B cell (primary cell): ENCODE data around the gene HOXA5. TPM values are rescaled to one million over a fixed set of nuclear protein-coding genes. Genes with fewer than 3 reads are reported as not detected.
A peak's percentile ranks its signal among the peaks of the same experiment; 100 is the strongest.

ENCODE experiments used
- ATAC-seq: fragments of 200-7000 bp; cut with Tn5 transposase; one replicate; pipeline ENCODE4 v1.10.0; 2021; ENCODE audit warnings: low read depth, mild to moderate bottlenecking, moderate number of reproducible peaks, moderate library complexity
- CTCF ChIA-PET: fragments of 350-600 bp; sonication (Branson Sonifier 250); formaldehyde crosslinking; loops from one replicate; lab custom pipeline; 2021; ENCODE audit warnings: antibody characterized with exemption, inconsistent platforms; lab: Charles Lee
- POLR2A ChIA-PET: fragments of 350-600 bp; sonication (Branson Sonifier 250); formaldehyde crosslinking; loops from one replicate; lab custom pipeline; 2021; ENCODE audit warnings: antibody characterized with exemption; lab: Charles Lee
- DNase-seq: peaks from one replicate; pipeline ENCODE4 v3.0.0; 2013
- H2AFZ ChIP-seq: 2 replicates; pipeline ENCODE4 v1.6.1; 2012; ENCODE audit warnings: mild to moderate bottlenecking, low read depth, low read length; ENCODE audit not compliant: insufficient read depth, poor library complexity, severe bottlenecking
- H3K27ac ChIP-seq, 2 donors: 1 replicate in 1 of 2; 2 replicates in 1 of 2; pipeline ENCODE4 v1.5.1; 2012 to 2013; ENCODE audit warnings: low read length in 2 of 2, mild to moderate bottlenecking in 2 of 2, moderate library complexity in 1 of 2
- H3K27me3 ChIP-seq, 4 experiments: fragments of 200-600 bp in 1 of 4; sonication (generic) in 1 of 4; replicated peaks in 1 of 4; 1 replicate in 2 of 4; 2 replicates in 2 of 4; pipeline versions ENCODE4 v1.6.1 to v1.7.0; 2013 to 2016; ENCODE audit warnings: low read length in 3 of 4, mild to moderate bottlenecking in 2 of 4, mixed read lengths in 1 of 4, moderate library complexity in 1 of 4; ENCODE audit not compliant: insufficient read depth in 4 of 4, control insufficient read depth in 3 of 4; ENCODE audit errors: control extremely low read depth in 1 of 4
- H3K36me3 ChIP-seq, 2 experiments: replicated peaks in 1 of 2; 1 replicate in 1 of 2; 2 replicates in 1 of 2; pipeline versions ENCODE4 v1.6.1 to v1.7.1; 2013; ENCODE audit warnings: low read length in 1 of 2; ENCODE audit not compliant: insufficient read depth in 2 of 2, control insufficient read depth in 1 of 2; ENCODE audit errors: control extremely low read depth in 1 of 2, extremely low read depth in 1 of 2
- H3K4me1 ChIP-seq, 2 donors: fragments of 200-600 bp in 1 of 2; sonication (generic) in 1 of 2; 1 replicate in 1 of 2; 2 replicates in 1 of 2; pipeline versions ENCODE4 v1.5.1 to v1.6.1; 2013 to 2017; ENCODE audit warnings: low read length in 2 of 2; ENCODE audit not compliant: control insufficient read depth in 2 of 2, insufficient read depth in 2 of 2
- H3K4me2 ChIP-seq: replicated peaks from 2 replicates; pipeline ENCODE3; 2012; ENCODE audit warnings: mild to moderate bottlenecking, low read depth, low read length; ENCODE audit not compliant: poor library complexity, severe bottlenecking
- H3K4me3 ChIP-seq, 5 experiments: fragments of 200-600 bp in 1 of 5; sonication (generic) in 1 of 5; 1 replicate in 3 of 5; 2 replicates in 2 of 5; pipeline versions ENCODE4 v1.5.1 to v1.7.0; 2011 to 2016; ENCODE audit warnings: low read length in 4 of 5, mild to moderate bottlenecking in 4 of 5, low read depth in 2 of 5, control low read depth in 1 of 5, moderate library complexity in 1 of 5; ENCODE audit not compliant: insufficient read depth in 1 of 5; ENCODE audit errors: control extremely low read depth in 1 of 5, extremely low read depth in 1 of 5
- H3K79me2 ChIP-seq: fragments of 200-600 bp; sonication (generic); one replicate; pipeline ENCODE4 v1.6.0; 2016; ENCODE audit warnings: low read length; ENCODE audit not compliant: control insufficient read depth, insufficient read depth
- H3K9ac ChIP-seq: fragments of 200-600 bp; sonication (generic); 2 replicates; pipeline ENCODE4 v1.6.1; 2017; ENCODE audit warnings: mild to moderate bottlenecking, low read length, moderate library complexity
- H3K9me3 ChIP-seq, 3 donors: one replicate each; pipeline versions ENCODE4 v1.6.1 to v1.7.1; 2013; ENCODE audit warnings: low read length in 2 of 3; ENCODE audit not compliant: control insufficient read depth in 2 of 3, insufficient read depth in 1 of 3; ENCODE audit errors: control extremely low read depth in 1 of 3
- H4K20me1 ChIP-seq: 2 replicates; pipeline ENCODE4 v1.6.0; 2012; ENCODE audit warnings: mild to moderate bottlenecking, low read length; ENCODE audit not compliant: insufficient read depth, control insufficient read depth, poor library complexity, severe bottlenecking
- H3K27ac Mint-ChIP-seq: one replicate; pipeline ENCODE4 v1.8.0; 2021; ENCODE audit warnings: mixed read lengths
- H3K27me3 Mint-ChIP-seq: one replicate; pipeline ENCODE4 v1.8.0; 2021; ENCODE audit warnings: mixed read lengths
- H3K4me1 Mint-ChIP-seq: one replicate; pipeline ENCODE4 v1.8.0; 2021; ENCODE audit warnings: mixed read lengths
- H3K4me3 Mint-ChIP-seq: one replicate; pipeline ENCODE4 v1.8.0; 2021; ENCODE audit warnings: mixed read lengths
- H3K9me3 Mint-ChIP-seq: one replicate; pipeline ENCODE4 v1.8.0; 2022; ENCODE audit warnings: mixed read lengths; ENCODE audit not compliant: insufficient read depth
- CTCF ChIP-seq: fragments of 200-600 bp; IDR thresholded peaks from one replicate; pipeline ENCODE4 v1.8.0; 2022; ENCODE audit warnings: antibody characterized with exemption, mild to moderate bottlenecking
- EZH2 ChIP-seq: IDR thresholded peaks from 2 replicates; pipeline ENCODE4 v1.6.1; 2012; ENCODE audit warnings: borderline replicate concordance, low read depth, mild to moderate bottlenecking, moderate library complexity, low read length; ENCODE audit not compliant: insufficient read depth, poor library complexity, severe bottlenecking
- WGBS: methylation state at CpG from one replicate; pipeline ENCODE4 v1.1.5; 2013; ENCODE audit warnings: missing lambda C conversion rate; ENCODE audit not compliant: insufficient coverage; 5-methylcytosine and 5-hydroxymethylcytosine counted together
- intact Hi-C: fragments of 100-400 bp; cut with micrococcal nuclease; formaldehyde crosslinking; loops from one replicate; pipeline ENCODE4 v1.10.0; 2022
- polyA plus RNA-seq: library from polyadenylated mRNA; depleted of rRNA; stranded (reverse); fragments of >200 nt; gene quantifications from 2 replicates; pipeline ENCODE4 v1.2.3, GENCODE V29; 2012
- total RNA-seq, 2 donors: library from RNA; stranded (reverse); fragments of 120-200 nt in 1 of 2; gene quantifications; 1 replicate in 1 of 2; 2 replicates in 1 of 2; pipeline versions ENCODE4 v1.2.3 to v1.2.4, GENCODE V29; 2013 to 2022

Gene HOXA5
- total and polyA plus RNA-seq, 2 donors (not counting 1 experiment from before 2014, with no cell fraction given), result not detected

- H3K9ac ChIP-seq, result peak overlapping the region; percentile 8
These were observed 12.5 kb upstream of the HOXA5 start for GRCh38 chr7:27155816-27156507.

More at GRCh38 chr7:27155816-27156507, 12.5 kb upstream of the HOXA5 start:
- WGBS, result 2% methylated on average over 60 of the region's 63 CpGs
- no peak for TF ChIP-seq CTCF
- TF ChIP-seq EZH2, result no peak
- peak; percentile 57 for DNase-seq
- no peaks in the 10 kb centered on the region for H3K36me3 ChIP-seq
- H4K20me1 ChIP-seq, result peaks cover 10% of the 10 kb centered on the region
- H2AFZ ChIP-seq, result no peak overlapping the region
- peak overlapping the region in 2 of 5 experiments; percentile 8 to 15 for H3K4me3 ChIP-seq
- Mint-ChIP-seq H3K4me3 (peak overlapping the region; percentile 23), H3K4me1 (peaks cover 45% of the 10 kb centered on the region), H3K27ac (peak overlapping the region; percentile 86), H3K27me3 (peaks cover 80% of the 10 kb centered on the region), H3K9me3 (no peaks in the 10 kb centered on the region)
- no peak overlapping the region for H3K27ac ChIP-seq
- H3K27me3 ChIP-seq, result peaks cover 1 to 96% (median 84%) of the 10 kb centered on the region in 4 experiments
- H3K9me3 ChIP-seq, result peaks cover 0 to 87% (median 18%) of the 10 kb centered on the region in 3 donors
- intact Hi-C loops, result loop anchor here (2.0 kb wide), 2 partner anchors 85 to 1299 kb away; no protein-coding TSS in a partner anchor
- POLR2A ChIA-PET, result interaction anchor here (1.1 to 1.5 kb wide), 2 partner anchors 10 to 1300 kb away, joined by 3 to 5 read pairs; partner anchors contain the start of gene HOXA9
- no peak for ATAC-seq
- H3K79me2 ChIP-seq, result no peaks in the 10 kb centered on the region
- CTCF ChIA-PET, result interaction anchor here (0.8 to 1.5 kb wide), 2 partner anchors 787 to 1301 kb away, joined by 4 to 5 read pairs; no protein-coding TSS in a partner anchor
- H3K4me1 ChIP-seq, result peaks cover 65 to 75% of the 10 kb centered on the region in 2 donors
- H3K4me2 ChIP-seq, result peak overlapping the region; percentile 42
